ENCODE data around the gene TACC2. TPM values are rescaled to one million over a fixed set of nuclear protein-coding genes. Genes with fewer than 3 reads are reported as not detected.

Gene TACC2
- total and polyA plus RNA-seq, 9 of the 15 experiments (the other 6 are each of a cell fraction or from before 2014, with no cell fraction given) = under 0.01 to 0.35 (median 0.03) TPM; not detected in 6

- Histone ChIP-seq H3K79me2 (ENCODE audit: control insufficient read depth, insufficient read depth, low read length) (no peaks in the 10 kb centered on the region), H3K9ac (ENCODE audit: insufficient read depth in 1 of 2, low read depth in 2 of 2, low read length in 2 of 2) (no peak overlapping the region), H3K36me3 (ENCODE audit: control insufficient read depth, insufficient read depth, low read length) (no peaks in the 10 kb centered on the region), H3K9me1 (ENCODE audit: control insufficient read depth, insufficient read depth, low read length) (no peaks in the 10 kb centered on the region), H3K4me3 (no peak overlapping the region), H4K20me1 (replicated peaks; ENCODE audit: control insufficient read depth, insufficient read depth, low read length) (no peaks in the 10 kb centered on the region), H2AFZ (ENCODE audit: low read depth, low read length) (no peak overlapping the region), H3K9me3 (replicated peaks; ENCODE audit: control insufficient read depth, insufficient read depth, low read depth, low read length) (no peaks in the 10 kb centered on the region), H3K4me2 (ENCODE audit: insufficient read depth, low read length) (no peak overlapping the region), H3K27me3 (ENCODE audit: control insufficient read depth in 2 of 2, insufficient read depth in 2 of 2, low read length in 2 of 2) (no peaks in the 10 kb centered on the region), H3K27ac (ENCODE audit: extremely low read depth, low read depth, low read length) (no peak overlapping the region), H3K4me1 (replicated peaks in 1 of 2; ENCODE audit: control insufficient read depth in 2 of 2, insufficient read depth in 2 of 2, low read length in 2 of 2) (no peaks in the 10 kb centered on the region)
- TF ChIP-seq SIRT6 (IDR thresholded peaks at IDR 0.05; ENCODE audit: low read depth, low read length) = no peak
- no peak for TF ChIP-seq DPF2 (IDR thresholded peaks at IDR 0.05)
- TF ChIP-seq ZFP36 (IDR thresholded peaks at IDR 0.05; ENCODE audit: low read depth, low read length, partially characterized antibody) = no peak
- no peak for TF ChIP-seq ZNF282 (CRISPR knock-in tag; IDR thresholded peaks at IDR 0.05)
- no peak for TF ChIP-seq HEY1 (CRISPR knock-in tag; IDR thresholded peaks at IDR 0.05; ENCODE audit: borderline replicate concordance)
- no peak for TF ChIP-seq CGGBP1 (CRISPR knock-in tag; IDR thresholded peaks at IDR 0.05)
- no peak for TF ChIP-seq ELF2 (CRISPR knock-in tag; IDR thresholded peaks at IDR 0.05)
- ATAC-seq (no peak), FAIRE-seq (no peak), DNase-seq (ENCODE audit: extremely low read depth in 1 of 4, low spot score in 3 of 4) (no peak)
- in situ Hi-C loops (cut with MboI) = no loop called here
- 0% methylated on average over 4 of the region's 4 CpGs for WGBS (ENCODE audit: insufficient coverage, low coverage, missing lambda C conversion rate)
- intact Hi-C loops (cut with micrococcal nuclease) = no loop called here
- CTCF ChIA-PET (ENCODE audit: low intra/inter-chr PET ratio) = no interaction called here
- POLR2A ChIA-PET = no interaction called here
- no TSS peak for BruUV-seq (replicated peaks)
These were observed 313.4 kb downstream of the TACC2 start for GRCh38 chr10:122302315-122302714.
